K562 (cell line): ENCODE results near the gene IL21. TPM values are rescaled to one million over a fixed set of nuclear protein-coding genes. Genes with fewer than 3 reads are reported as not detected.

Experiments
- ATAC-seq: fragments of 200-7000 bp; cut with Tn5 transposase; 3 replicates; pipeline ENCODE4 v1.9.1; 2020; ENCODE audit warnings: moderate library complexity
- BruUV-seq: library from RNA; stranded (reverse); fragments of 400-500 nt; replicated peaks from 2 replicates; lab custom pipeline; 2021; lab: Mats Ljungman, UMichigan
- CTCF ChIA-PET: fragments of 300-600 bp; formaldehyde crosslinking; extraction: SDS; loops from one replicate; lab custom pipeline; 2021; ENCODE audit warnings: low intra/inter-chr PET ratio; lab: Yijun Ruan, JAX
- POLR2A ChIA-PET: fragments of 300-600, 350-650 bp; sonication (Branson Sonifier 250); formaldehyde crosslinking; extraction: SDS; loops from one replicate; lab custom pipeline; 2021; ENCODE audit warnings: antibody characterized with exemption, inconsistent platforms; lab: Yijun Ruan, JAX
- DNase-seq, 4 experiments: peaks; one replicate each; pipeline versions ENCODE4 v3.0.0 to v3.0.0-alpha.2; 2011 to 2018; ENCODE audit warnings: low spot score in 3 of 4, mixed read lengths in 3 of 4; ENCODE audit errors: extremely low read depth in 1 of 4
- FAIRE-seq: peaks from 2 replicates; lab custom pipeline; 2011; peaks lifted over from hg19 to GRCh38; lab: Jason Lieb, UNC
- H2AFZ ChIP-seq: 2 replicates; pipeline ENCODE4 v1.6.0; 2011; ENCODE audit warnings: low read depth, low read length, control low read depth, inconsistent platforms
- H3K27ac ChIP-seq: fragments of 200-600 bp; 3 replicates; pipeline ENCODE4 v1.8.0; 2011; ENCODE audit warnings: low read depth, mild to moderate bottlenecking, control low read depth, inconsistent platforms, low read length, moderate library complexity, mixed read lengths; ENCODE audit errors: extremely low read depth
- H3K27me3 ChIP-seq, 2 experiments: fragments of 300-600 bp in 1 of 2; 2 replicates in 1 of 2; 3 replicates in 1 of 2; pipeline versions ENCODE4 v1.6.0 to v1.8.0; 2011; ENCODE audit warnings: inconsistent platforms in 2 of 2, low read length in 2 of 2, mild to moderate bottlenecking in 1 of 2, mixed read lengths in 1 of 2, moderate library complexity in 1 of 2; ENCODE audit not compliant: control insufficient read depth in 2 of 2, insufficient read depth in 2 of 2
- H3K36me3 ChIP-seq: fragments of 300-600 bp; 3 replicates; pipeline ENCODE4 v1.8.0; 2011; ENCODE audit warnings: mild to moderate bottlenecking, low read length, inconsistent platforms; ENCODE audit not compliant: control insufficient read depth, insufficient read depth
- H3K4me1 ChIP-seq, 2 experiments: fragments of 200-600 bp in 1 of 2; replicated peaks in 1 of 2; 2 replicates in 1 of 2; 3 replicates in 1 of 2; pipeline versions ENCODE4 v1.5.1 to v1.8.0; 2011; ENCODE audit warnings: inconsistent platforms in 2 of 2, low read length in 2 of 2, mild to moderate bottlenecking in 1 of 2, mixed read lengths in 1 of 2, moderate library complexity in 1 of 2; ENCODE audit not compliant: control insufficient read depth in 2 of 2, insufficient read depth in 2 of 2
- H3K4me2 ChIP-seq: 2 replicates; pipeline ENCODE4 v1.6.1; 2011; ENCODE audit warnings: low read length, control low read depth, inconsistent platforms, mixed read lengths; ENCODE audit not compliant: insufficient read depth
- H3K4me3 ChIP-seq: fragments of 200-600 bp; sonication (generic), shearing (Covaris generic); 2 replicates; pipeline ENCODE4 v1.5.1; 2016; ENCODE audit warnings: control low read depth, inconsistent platforms
- H3K79me2 ChIP-seq: fragments of 200-600 bp; 3 replicates; pipeline ENCODE4 v1.8.0; 2011; ENCODE audit warnings: low read length, inconsistent platforms; ENCODE audit not compliant: control insufficient read depth, insufficient read depth
- H3K9ac ChIP-seq, 2 experiments: 2 replicates each; pipeline versions ENCODE4 v1.6.0 to v1.6.1; 2011; ENCODE audit warnings: low read depth in 2 of 2, low read length in 2 of 2, control low read depth in 1 of 2, inconsistent platforms in 1 of 2, mild to moderate bottlenecking in 1 of 2, mixed read lengths in 1 of 2; ENCODE audit not compliant: insufficient read depth in 1 of 2
- H3K9me1 ChIP-seq: one replicate; pipeline ENCODE4 v1.6.0; 2011; ENCODE audit warnings: inconsistent platforms, mild to moderate bottlenecking, low read length, moderate library complexity; ENCODE audit not compliant: control insufficient read depth, insufficient read depth
- H3K9me3 ChIP-seq: replicated peaks from 2 replicates; pipeline ENCODE4 v1.5.1; 2011; ENCODE audit warnings: low read depth, low read length, inconsistent platforms; ENCODE audit not compliant: control insufficient read depth, insufficient read depth
- H4K20me1 ChIP-seq: replicated peaks from 2 replicates; pipeline ENCODE4 v1.6.1; 2011; ENCODE audit warnings: low read length, inconsistent platforms, mixed read lengths; ENCODE audit not compliant: control insufficient read depth, insufficient read depth
- CTCF ChIP-seq, 3 experiments: IDR thresholded peaks in 2 of 3; conservative IDR thresholded peaks in 1 of 3; 2 replicates each; pipeline ENCODE4 v1.5.1; 2011 to 2012; ENCODE audit warnings: low read length in 3 of 3, mild to moderate bottlenecking in 3 of 3, control low read depth in 2 of 3, improper control_type of control experiment in 1 of 3, inconsistent platforms in 1 of 3, low read depth in 1 of 3, mixed read lengths in 1 of 3, moderate library complexity in 1 of 3; ENCODE audit not compliant: insufficient read depth in 2 of 3
- FIP1L1 ChIP-seq: fragments of 200-400 bp; formaldehyde crosslinking; IDR thresholded peaks from 2 replicates; pipeline ENCODE4 v1.6.1; 2018; ENCODE audit warnings: mild to moderate bottlenecking, low read depth, low read length; ENCODE audit not compliant: poor library complexity, severe bottlenecking
- FOXM1 ChIP-seq, 2 experiments: fragments of 450-650 bp in 1 of 2; sonication (generic) in 1 of 2; formaldehyde crosslinking in 1 of 2; IDR thresholded peaks; 2 replicates each; pipeline versions ENCODE4 v1.6.1 to v1.9.0; 2017 to 2022; ENCODE audit warnings: low read depth in 2 of 2, mild to moderate bottlenecking in 2 of 2, missing genetic modification reagents in 1 of 2, moderate library complexity in 1 of 2
- HMBOX1 ChIP-seq: sonication (generic); IDR thresholded peaks from 2 replicates; pipeline ENCODE4 v1.6.1; 2016
- KDM1A ChIP-seq, 2 experiments: fragments of 450-650 bp; IDR thresholded peaks; 2 replicates each; pipeline ENCODE4 v1.6.1; 2016; ENCODE audit warnings: mild to moderate bottlenecking in 2 of 2
- LARP7 ChIP-seq: fragments of 450-650 bp; IDR thresholded peaks from 2 replicates; pipeline ENCODE4 v1.6.1; 2016
- POLR2B ChIP-seq: fragments of 450-650 bp; IDR thresholded peaks from 2 replicates; pipeline ENCODE4 v1.6.1; 2018; ENCODE audit warnings: low read depth; ENCODE audit not compliant: partially characterized antibody
- RAD21 ChIP-seq, 2 experiments: fragments of 250-450 bp in 1 of 2; fragments of 450-650 bp in 1 of 2; sonication (Bioruptor Pico) in 1 of 2; formaldehyde crosslinking in 1 of 2; IDR thresholded peaks in 1 of 2; conservative IDR thresholded peaks in 1 of 2; 2 replicates each; pipeline versions ENCODE4 v1.4.0 to v1.8.0; 2020 to 2022; ENCODE audit warnings: mild to moderate bottlenecking in 2 of 2, moderate library complexity in 1 of 2
- SMC3 ChIP-seq: conservative IDR thresholded peaks from 2 replicates; pipeline ENCODE4 v1.6.1; 2011; ENCODE audit warnings: low read depth, low read length, improper control_type of control experiment; ENCODE audit not compliant: insufficient read depth
- ZNF253 ChIP-seq: fragments of 250-450 bp; sonication (Bioruptor Pico); conservative IDR thresholded peaks from 2 replicates; pipeline ENCODE4 v1.6.1; 2021; ENCODE audit warnings: mild to moderate bottlenecking
- ZNF280A ChIP-seq: fragments of 450-650 bp; IDR thresholded peaks from 2 replicates; pipeline ENCODE4 v1.6.1; 2018; ENCODE audit warnings: mild to moderate bottlenecking, low read depth; ENCODE audit not compliant: partially characterized antibody
- WGBS: fragments of 100-300 bp; shearing (Covaris generic); methylation state at CpG from one replicate; pipeline ENCODE4 v1.1.6; 2016; ENCODE audit warnings: low coverage, mixed read lengths; ENCODE audit not compliant: insufficient coverage; ENCODE audit errors: missing lambda C conversion rate; 5-methylcytosine and 5-hydroxymethylcytosine counted together
- in situ Hi-C: fragments of 300-500 bp; cut with MboI; formaldehyde crosslinking; loops from 4 replicates; pipeline ENCODE4 v1.15.0; 2018; ENCODE audit warnings: inconsistent platforms, mixed read lengths
- intact Hi-C: fragments of 100-400 bp; cut with micrococcal nuclease; formaldehyde crosslinking; loops from 2 replicates; pipeline ENCODE4 v1.14.2; 2022
- polyA plus RNA-seq, 8 experiments: library from polyadenylated mRNA; depleted of rRNA in 4 of 8; stranded (reverse) in 5 of 8; unstranded in 3 of 8; fragments of >200 nt; fragmentation: Nextera tagmentation in 2 of 8; fragmentation: Illumina TruSeq in 1 of 8; extraction: Ambion mirVana in 2 of 8; extraction: Trizol in 1 of 8; gene quantifications; 2 replicates each; pipeline versions ENCODE4 v1.2.1 to v1.2.3, GENCODE V29; 2011 to 2014; ENCODE audit warnings: inconsistent platforms in 1 of 8, missing spikeins in 1 of 8
- total RNA-seq, 7 experiments: library from RNA; depleted of rRNA in 6 of 7; stranded (reverse); fragments of >200 nt in 6 of 7; fragmentation: Illumina TruSeq in 2 of 7; extraction: Trizol in 2 of 7; gene quantifications; 2 replicates each; pipeline versions ENCODE4 v1.2.1 to v1.2.3, GENCODE V29; 2011 to 2021; ENCODE audit warnings: low replicate concordance in 1 of 7

The IL21 gene
- total and polyA plus RNA-seq, 9 of the 15 experiments (the other 6 are each of a cell fraction or from before 2014, with no cell fraction given), result not detected

- no peak for TF ChIP-seq FIP1L1
- no peak for TF ChIP-seq ZNF280A
- no peak for TF ChIP-seq POLR2B
Measured at GRCh38 chr4:122583906-122584305, 37.0 kb downstream of the IL21 start (continued).

GRCh38 chr4:122577808-122578781, 42.8 kb downstream of the IL21 start:
- CTCF ChIA-PET, result interaction anchor here (0.7 to 2.9 kb wide), 3 partner anchors 353 to 677 kb away, joined by 3 to 22 read pairs (median 3); no protein-coding TSS in a partner anchor
- peak; percentile 66 for FAIRE-seq
- TF ChIP-seq HMBOX1 (peak; percentile 97), CTCF (IDR thresholded peaks at IDR 0.05 in 2 of 3, conservative IDR thresholded peaks at IDR 0.05 in 1 of 3; ENCODE audit: insufficient read depth in 2 of 3, low read depth in 1 of 3, low read length in 3 of 3) (peak; percentile 75 to 78 (median 77)), RAD21 (CRISPR knock-in tag; conservative IDR thresholded peaks at IDR 0.05 in 1 of 2, IDR thresholded peaks at IDR 0.05 in 1 of 2) (peak; percentile 53 to 73; a peak in 3 of 4 replicates), SMC3 (peak; percentile 69), ZNF253 (CRISPR knock-in tag) (no peak), LARP7 (no peak), KDM1A (IDR thresholded peaks at IDR 0.05) (no peak), FOXM1 (IDR thresholded peaks at IDR 0.05; ENCODE audit: low read depth) (no peak), FOXM1 (CRISPR knock-in tag; IDR thresholded peaks at IDR 0.05; ENCODE audit: low read depth) (no peak)

More at GRCh38 chr4:122577808-122578781, 42.8 kb downstream of the IL21 start:
- ATAC-seq, result peak; percentile 95
- no peaks in the 10 kb centered on the region for H3K27me3 ChIP-seq
- H3K9me1 ChIP-seq, result no peaks in the 10 kb centered on the region
- H3K4me3 ChIP-seq, result no peak overlapping the region
- in situ Hi-C loops (loop anchor here (5.0 to 10.0 kb wide), 2 partner anchors 271 to 683 kb away; no protein-coding TSS in a partner anchor), intact Hi-C loops (loop anchor here (1.0 to 5.0 kb wide), 4 partner anchors 127 to 678 kb away; no protein-coding TSS in a partner anchor)
- no TSS peak for BruUV-seq
- H3K9me3 ChIP-seq, result no peaks in the 10 kb centered on the region
- no peaks in the 10 kb centered on the region for H3K4me1 ChIP-seq
- H3K4me2 ChIP-seq, result no peak overlapping the region
- no peak overlapping the region for H3K9ac ChIP-seq
- 15% methylated on average over 9 of the region's 9 CpGs for WGBS
- H2AFZ ChIP-seq, result peak overlapping the region; percentile 66
- peak; percentile 63 to 70 (median 67) for DNase-seq
- H4K20me1 ChIP-seq, result no peaks in the 10 kb centered on the region
- no peak overlapping the region for H3K27ac ChIP-seq
- no peaks in the 10 kb centered on the region for H3K79me2 ChIP-seq
- no peaks in the 10 kb centered on the region for H3K36me3 ChIP-seq
- POLR2A ChIA-PET, result interaction anchor here (0.6 kb wide), 2 partner anchors 249 to 395 kb away, joined by 3 read pairs; no protein-coding TSS in a partner anchor
